NCI-H460 (cell line): Measurements from ENCODE around the gene CNTF. TPM values are rescaled to one million over a fixed set of nuclear protein-coding genes. Genes with fewer than 3 reads are reported as not detected.
A peak's percentile ranks its signal among the peaks of the same experiment; 100 is the strongest.

Experiments used
- DNase-seq: peaks from one replicate; pipeline ENCODE4 v3.0.0-alpha.2; 2016; ENCODE audit warnings: low read depth; ENCODE audit errors: extremely low read depth
- total RNA-seq: library from RNA; depleted of rRNA; stranded (reverse); fragments of >200 nt; shearing (Covaris generic); gene quantifications from 2 replicates; pipeline ENCODE4 v1.2.3, GENCODE V29; 2014

Gene CNTF
- total RNA-seq, 1 experiment from 2014 or later = 1.3 TPM

- DNase-seq = no peak
Measured at GRCh38 chr11:58600510-58600909, 22.0 kb upstream of the CNTF start.

DNA sequence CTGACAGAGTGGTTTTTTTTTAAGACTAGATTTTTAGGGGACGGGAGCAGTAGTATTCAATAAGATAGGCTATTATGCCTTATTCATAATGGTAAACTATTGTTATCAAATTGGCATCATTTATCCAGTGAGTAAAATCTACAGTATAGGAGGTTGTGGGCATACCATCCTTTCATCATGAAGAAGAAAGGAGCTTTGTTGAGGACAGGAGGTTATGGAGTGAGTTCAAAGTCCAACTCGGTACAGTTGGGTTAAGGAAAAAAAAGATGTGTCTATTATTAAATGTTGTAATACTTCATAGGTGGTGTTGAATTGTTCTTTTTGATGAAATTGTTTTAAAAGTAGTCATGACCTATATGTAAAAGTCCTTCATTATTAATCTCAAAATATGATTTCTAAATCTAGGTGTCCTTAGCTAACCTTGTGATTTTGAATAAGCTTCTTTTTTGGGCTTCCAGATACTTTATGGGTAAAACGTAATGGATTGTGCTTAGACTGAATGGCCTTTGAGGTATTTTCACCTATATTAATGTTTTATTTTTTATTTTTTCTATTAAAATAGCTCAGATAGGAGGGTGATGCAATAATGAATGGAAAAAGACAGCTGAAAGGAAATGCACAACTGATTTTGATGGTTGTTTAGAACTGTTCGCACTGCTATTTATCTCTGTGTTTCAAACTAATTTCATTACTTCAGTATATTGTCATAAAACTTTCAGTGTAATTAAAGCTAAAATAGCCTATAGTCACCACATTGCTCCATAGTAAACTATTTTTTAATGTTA lies 15.3 kb upstream of the CNTF start:
- DNase-seq = no peak

- no peak for DNase-seq
Measured at GRCh38 chr11:58608331-58608730, 14.1 kb upstream of the CNTF start.

DNA sequence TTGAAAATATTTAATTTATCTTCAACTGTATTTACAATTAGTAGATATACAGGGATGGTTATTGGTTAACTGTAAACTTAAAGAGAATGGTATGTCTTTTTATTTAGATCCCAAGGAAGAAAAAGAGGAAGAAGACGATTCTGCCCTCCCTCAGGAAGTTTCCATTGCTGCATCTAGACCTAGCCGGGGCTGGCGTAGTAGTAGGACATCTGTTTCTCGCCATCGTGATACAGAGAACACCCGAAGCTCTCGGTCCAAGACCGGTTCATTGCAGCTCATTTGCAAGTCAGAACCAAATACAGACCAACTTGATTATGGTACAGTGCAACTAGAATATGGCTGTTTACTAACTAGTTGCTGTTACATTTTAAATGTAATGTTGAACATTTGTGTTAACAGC lies 12.7 kb upstream of the CNTF start:
- DNase-seq = no peak

DNA sequence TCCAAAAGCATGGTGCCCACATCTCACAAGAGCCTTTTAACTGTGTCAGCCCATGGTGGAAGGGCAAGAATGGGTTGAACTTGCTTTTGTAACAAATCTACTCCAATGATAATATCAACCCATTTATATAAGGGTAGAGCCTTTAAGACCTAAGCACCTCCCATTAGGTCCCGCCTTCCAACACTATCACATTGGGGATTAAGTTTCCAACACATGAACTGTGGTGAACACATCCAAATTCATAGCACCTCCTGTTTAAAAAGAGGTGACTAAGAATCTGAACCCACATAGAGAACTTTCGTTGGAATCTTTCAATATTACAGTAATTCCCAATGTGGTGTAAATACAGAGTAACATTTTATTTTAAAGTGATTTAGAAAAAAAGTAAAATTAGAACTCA lies 9.2 kb upstream of the CNTF start:
- no peak for DNase-seq

GRCh38 chr11:58615559-58615958 lies 6.9 kb upstream of the CNTF start:
- no peak for DNase-seq

DNA sequence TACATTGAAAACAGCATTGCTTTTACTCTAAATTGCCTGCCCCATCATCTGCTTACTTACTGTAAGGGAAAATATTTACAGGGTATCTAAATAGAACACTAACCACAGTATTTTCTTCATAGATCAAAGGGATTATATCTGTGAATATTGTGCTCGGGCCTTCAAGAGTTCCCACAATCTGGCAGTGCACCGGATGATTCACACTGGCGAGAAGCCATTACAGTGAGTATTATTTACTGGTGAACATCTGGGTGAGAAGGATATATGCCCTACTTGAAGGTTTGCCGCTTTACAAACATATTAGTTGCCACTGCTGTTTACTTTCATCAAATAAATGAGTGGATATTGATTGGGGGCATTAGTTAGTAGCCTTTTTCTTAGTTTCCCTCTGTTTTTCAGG lies 5.9 kb upstream of the CNTF start:
- DNase-seq = no peak

GRCh38 chr11:58617976-58618557 lies 4.4 kb upstream of the CNTF start:
- no peak for DNase-seq

- DNase-seq = no peak
Measured at GRCh38 chr11:58621586-58622262, 741 bp upstream of the CNTF start.

- no peak for DNase-seq
Measured at GRCh38 chr11:58625086-58625485, 2.6 kb downstream of the CNTF start.

GRCh38 chr11:58625826-58626460 lies 3.5 kb downstream of the CNTF start:
- no peak for DNase-seq

- no peak for DNase-seq
Measured at GRCh38 chr11:58626934-58627483, 4.5 kb downstream of the CNTF start.

GRCh38 chr11:58628446-58628845 lies 6.0 kb downstream of the CNTF start:
- DNase-seq = no peak

GRCh38 chr11:58629857-58630256 lies 7.4 kb downstream of the CNTF start:
- peak; percentile 32 for DNase-seq

DNA sequence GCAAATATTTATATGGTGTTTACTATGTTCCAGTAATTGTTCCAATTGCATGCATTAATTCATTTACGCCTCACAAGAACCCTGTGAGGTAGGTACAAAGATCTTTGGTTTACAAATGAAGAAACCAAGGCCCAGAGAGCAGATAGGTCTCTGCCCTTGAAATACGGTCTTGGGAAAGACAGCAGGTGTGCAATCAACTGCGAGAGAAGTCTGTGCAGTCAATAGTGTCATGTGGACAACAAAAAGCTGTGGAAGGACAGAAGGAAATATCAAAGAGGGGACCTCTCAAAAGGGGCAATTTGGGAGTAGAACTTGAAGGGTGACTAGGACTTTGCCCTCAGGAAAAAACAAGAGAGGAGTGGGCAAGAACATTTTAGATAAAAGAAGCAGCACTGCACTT lies 8.9 kb downstream of the CNTF start:
- no peak for DNase-seq

GRCh38 chr11:58632510-58632909 lies 10.0 kb downstream of the CNTF start:
- no peak for DNase-seq

DNA sequence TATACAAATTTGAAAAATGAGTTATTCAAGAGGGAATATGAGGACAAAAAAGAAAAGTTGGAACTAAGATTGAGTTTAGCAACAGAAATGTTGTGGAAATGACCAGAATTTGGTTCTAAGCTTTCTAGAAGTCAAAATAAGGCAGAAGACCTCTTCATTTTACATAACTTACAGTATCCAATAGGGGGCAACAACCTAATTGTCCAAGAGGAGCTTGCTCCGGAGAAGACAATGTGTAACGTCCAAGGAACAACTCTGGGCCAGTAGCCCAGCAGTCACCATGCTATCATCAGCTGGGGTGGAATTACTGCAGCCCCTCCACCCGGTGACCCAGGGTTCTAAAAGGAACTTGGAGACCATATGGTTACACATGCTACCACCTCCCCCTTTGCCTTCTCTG lies 14.1 kb downstream of the CNTF start:
- no peak for DNase-seq

GRCh38 chr11:58637371-58637770 lies 14.9 kb downstream of the CNTF start:
- DNase-seq = no peak

GRCh38 chr11:58639103-58639502 lies 16.6 kb downstream of the CNTF start:
- no peak for DNase-seq

DNA sequence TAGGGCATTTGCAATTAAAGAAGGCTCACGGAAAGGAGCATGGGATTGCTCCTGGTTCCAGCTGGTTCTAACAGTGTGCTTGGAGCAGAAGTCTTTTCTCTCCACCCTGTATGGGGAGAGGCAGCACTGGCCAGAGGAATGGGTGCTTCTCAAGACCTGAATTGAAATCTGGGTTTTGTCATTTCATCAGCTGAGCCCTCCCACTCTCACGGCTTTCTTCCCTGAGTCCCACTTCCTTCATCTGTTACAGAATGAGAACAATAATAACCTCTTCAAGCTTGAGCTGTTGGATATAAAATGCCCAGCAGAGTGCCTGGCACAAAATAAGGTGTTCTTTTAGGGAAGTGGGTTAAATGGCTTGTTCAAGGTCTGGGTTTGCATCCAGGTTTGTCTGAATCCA lies 17.2 kb downstream of the CNTF start:
- no peak for DNase-seq

GRCh38 chr11:58640386-58641023 lies 18.0 kb downstream of the CNTF start:
- DNase-seq = no peak
